ENCODE results near the gene SCUBE1.

SCUBE1 gene

GRCh38 chr22:43210631-43211515 lies 132.3 kb downstream of the SCUBE1 start:
- H3K9me3 ChIP-seq = no peaks in the 10 kb centered on the region
- H3K27me3 ChIP-seq = no peaks in the 10 kb centered on the region
- no peak for TF ChIP-seq CTCF (IDR thresholded peaks at IDR 0.05; ENCODE audit: low read depth, low read length)
- DNase-seq = no peak
- no peak overlapping the region for H3K4me3 ChIP-seq (ENCODE audit: low read depth, low read length)
- H3K36me3 ChIP-seq = no peaks in the 10 kb centered on the region
- no peaks in the 10 kb centered on the region for H3K4me1 ChIP-seq

GRCh38 chr22:43209971-43210370 lies 133.2 kb downstream of the SCUBE1 start:
- no peaks in the 10 kb centered on the region for H3K27me3 ChIP-seq
- no peak for TF ChIP-seq CTCF (IDR thresholded peaks at IDR 0.05; ENCODE audit: low read depth, low read length)
- H3K36me3 ChIP-seq = no peaks in the 10 kb centered on the region
- H3K9me3 ChIP-seq = no peaks in the 10 kb centered on the region
- DNase-seq = no peak
- H3K4me3 ChIP-seq (ENCODE audit: low read depth, low read length) = no peak overlapping the region
- no peaks in the 10 kb centered on the region for H3K4me1 ChIP-seq

- no peaks in the 10 kb centered on the region for H3K36me3 ChIP-seq
- H3K27me3 ChIP-seq = no peaks in the 10 kb centered on the region
- no peak for DNase-seq
- H3K4me1 ChIP-seq = no peaks in the 10 kb centered on the region
- no peak overlapping the region for H3K4me3 ChIP-seq (ENCODE audit: low read depth, low read length)
- H3K9me3 ChIP-seq = no peaks in the 10 kb centered on the region
- no peak for TF ChIP-seq CTCF (IDR thresholded peaks at IDR 0.05; ENCODE audit: low read depth, low read length)
Observed at GRCh38 chr22:43209523-43209890, 133.7 kb downstream of the SCUBE1 start.

GRCh38 chr22:43208703-43209522 lies 134.3 kb downstream of the SCUBE1 start:
- no peaks in the 10 kb centered on the region for H3K4me1 ChIP-seq
- no peaks in the 10 kb centered on the region for H3K36me3 ChIP-seq
- H3K27me3 ChIP-seq = no peaks in the 10 kb centered on the region
- DNase-seq = no peak
- H3K9me3 ChIP-seq = no peaks in the 10 kb centered on the region
- no peak for TF ChIP-seq CTCF (IDR thresholded peaks at IDR 0.05; ENCODE audit: low read depth, low read length)
- no peak overlapping the region for H3K4me3 ChIP-seq (ENCODE audit: low read depth, low read length)

GRCh38 chr22:43207849-43208702 lies 135.1 kb downstream of the SCUBE1 start:
- no peaks in the 10 kb centered on the region for H3K4me1 ChIP-seq
- DNase-seq = no peak
- no peaks in the 10 kb centered on the region for H3K27me3 ChIP-seq
- no peaks in the 10 kb centered on the region for H3K9me3 ChIP-seq
- no peaks in the 10 kb centered on the region for H3K36me3 ChIP-seq
- TF ChIP-seq CTCF (IDR thresholded peaks at IDR 0.05; ENCODE audit: low read depth, low read length) = no peak
- H3K4me3 ChIP-seq (ENCODE audit: low read depth, low read length) = no peak overlapping the region

All from BE2C (cell line).